Keratinocyte (primary cell): ENCODE data around the gene TOR4A. TPM values are rescaled to one million over a fixed set of nuclear protein-coding genes. Genes with fewer than 3 reads are reported as not detected.

ENCODE experiments used
- DNase-seq: peaks from one replicate; pipeline ENCODE4 v3.0.0-alpha.2; 2011; ENCODE audit warnings: low read depth, missing footprints, low spot score
- FAIRE-seq: peaks from 2 replicates; lab custom pipeline; 2011; peaks lifted over from hg19 to GRCh38; lab: Jason Lieb, UNC
- H2AFZ ChIP-seq: 2 replicates; pipeline ENCODE4 v1.6.0; 2012; ENCODE audit warnings: low read length, control low read depth, inconsistent platforms; ENCODE audit not compliant: control insufficient read depth
- H3K27ac ChIP-seq: 2 replicates; pipeline ENCODE4 v1.5.1; 2011; ENCODE audit warnings: low read length; ENCODE audit not compliant: control insufficient read depth, insufficient read depth
- H3K27me3 ChIP-seq: 3 replicates; pipeline ENCODE4 v1.6.0; 2011; ENCODE audit warnings: low read length; ENCODE audit not compliant: control insufficient read depth, insufficient read depth; ENCODE audit errors: extremely low read depth
- H3K36me3 ChIP-seq, 2 experiments: 2 replicates in 1 of 2; 3 replicates in 1 of 2; pipeline ENCODE4 v1.5.1; 2011; ENCODE audit warnings: low read length in 2 of 2, mild to moderate bottlenecking in 1 of 2; ENCODE audit not compliant: control insufficient read depth in 2 of 2, insufficient read depth in 2 of 2; ENCODE audit errors: extremely low read depth in 1 of 2
- H3K4me1 ChIP-seq: 3 replicates; pipeline ENCODE4 v1.5.1; 2011; ENCODE audit warnings: low read length; ENCODE audit not compliant: control insufficient read depth, insufficient read depth; ENCODE audit errors: extremely low read depth
- H3K4me2 ChIP-seq: 3 replicates; pipeline ENCODE4 v1.6.0; 2011; ENCODE audit warnings: low read depth, low read length; ENCODE audit not compliant: control insufficient read depth, insufficient read depth; ENCODE audit errors: extremely low read depth
- H3K4me3 ChIP-seq, 3 experiments: fragments of 200-600 bp in 1 of 3; sonication (generic) in 1 of 3; 2 replicates in 2 of 3; 3 replicates in 1 of 3; pipeline ENCODE4 v1.5.1; 2011 to 2016; ENCODE audit warnings: low read length in 3 of 3, mild to moderate bottlenecking in 3 of 3, control low read depth in 2 of 3, inconsistent platforms in 1 of 3, low read depth in 1 of 3, mixed read lengths in 1 of 3, mixed run types in 1 of 3, moderate library complexity in 1 of 3; ENCODE audit not compliant: control insufficient read depth in 2 of 3, insufficient read depth in 2 of 3; ENCODE audit errors: extremely low read depth in 1 of 3
- H3K79me2 ChIP-seq: 2 replicates; pipeline ENCODE4 v1.6.0; 2012; ENCODE audit warnings: low read length; ENCODE audit not compliant: control insufficient read depth, insufficient read depth
- H3K9ac ChIP-seq: 3 replicates; pipeline ENCODE4 v1.6.0; 2011; ENCODE audit warnings: low read length; ENCODE audit not compliant: control insufficient read depth, insufficient read depth; ENCODE audit errors: extremely low read depth
- H3K9me1 ChIP-seq: 3 replicates; pipeline ENCODE4 v1.6.0; 2011; ENCODE audit warnings: low read length; ENCODE audit not compliant: control insufficient read depth, insufficient read depth; ENCODE audit errors: extremely low read depth
- H3K9me3 ChIP-seq: 2 replicates; pipeline ENCODE4 v1.5.1; 2012; ENCODE audit warnings: low read depth, low read length; ENCODE audit not compliant: control insufficient read depth
- H4K20me1 ChIP-seq: 3 replicates; pipeline ENCODE4 v1.6.0; 2011; ENCODE audit warnings: low read length; ENCODE audit not compliant: control insufficient read depth, insufficient read depth; ENCODE audit errors: extremely low read depth
- CTCF ChIP-seq, 3 experiments: IDR thresholded peaks in 1 of 3; conservative IDR thresholded peaks in 1 of 3; optimal IDR thresholded peaks in 1 of 3; 2 replicates in 2 of 3; 3 replicates in 1 of 3; pipeline versions ENCODE3 to v1.5.1; 2011; ENCODE audit warnings: low read length in 3 of 3, mild to moderate bottlenecking in 3 of 3, moderate library complexity in 2 of 3, control low read depth in 1 of 3, inconsistent platforms in 1 of 3; ENCODE audit not compliant: insufficient read depth in 2 of 3; ENCODE audit errors: extremely low read depth in 1 of 3
- EZH2 ChIP-seq: IDR thresholded peaks from one replicate; pipeline ENCODE4 v1.6.1; 2012; ENCODE audit warnings: inconsistent platforms, mild to moderate bottlenecking, low read length, moderate library complexity
- dilution Hi-C: fragments of 300-500 bp; cut with MboI; formaldehyde crosslinking; loops from one replicate; pipeline ENCODE4 v1.7.0; 2020; ENCODE audit warnings: low sequenced_read_pairs; ENCODE audit not compliant: extremely low pct_ligation_motif_present
- polyA plus RNA-seq, 5 experiments: library from polyadenylated mRNA; depleted of rRNA in 3 of 5; stranded (reverse) in 3 of 5; stranded (forward) in 1 of 5; unstranded in 1 of 5; fragments of >200 nt; gene quantifications; 1 replicate in 1 of 5; 2 replicates in 3 of 5; 3 replicates in 1 of 5; pipeline versions ENCODE4 v1.2.1 to v1.2.3, GENCODE V29; 2011 to 2012; ENCODE audit warnings: missing spikeins in 2 of 5, low read depth in 1 of 5, low replicate concordance in 1 of 5

TOR4A gene
- polyA plus RNA-seq, 1 donor (not counting 4 experiments of a cell fraction or from before 2014, with no cell fraction given) = 5.8 TPM

GRCh38 chr9:137228506-137228967, 49.0 kb upstream of the TOR4A start:
- dilution Hi-C loops = no loop called here
- DNase-seq = no peak
- Histone ChIP-seq H3K27me3 (peaks cover 6% of the 10 kb centered on the region), H3K27ac (no peak overlapping the region), H3K79me2 (no peaks in the 10 kb centered on the region), H3K4me1 (peaks cover 33% of the 10 kb centered on the region), H3K4me2 (no peak overlapping the region), H4K20me1 (no peaks in the 10 kb centered on the region), H3K36me3 (no peaks in the 10 kb centered on the region), H3K9ac (no peak overlapping the region), H3K4me3 (no peak overlapping the region), H3K9me3 (no peaks in the 10 kb centered on the region), H3K9me1 (no peaks in the 10 kb centered on the region), H2AFZ (no peak overlapping the region)
- FAIRE-seq = no peak
- TF ChIP-seq EZH2 (no peak), CTCF (optimal IDR thresholded peaks at IDR 0.05 in 1 of 3, IDR thresholded peaks at IDR 0.05 in 1 of 3, conservative IDR thresholded peaks at IDR 0.05 in 1 of 3; ENCODE audit: extremely low read depth in 1 of 3, insufficient read depth in 2 of 3, low read length in 3 of 3) (no peak)

GRCh38 chr9:137228968-137229896, 48.3 kb upstream of the TOR4A start:
- dilution Hi-C loops = no loop called here
- Histone ChIP-seq H3K27me3 (peaks cover 9% of the 10 kb centered on the region), H2AFZ (no peak overlapping the region), H3K4me2 (no peak overlapping the region), H3K4me1 (peaks cover 29% of the 10 kb centered on the region), H3K9me1 (no peaks in the 10 kb centered on the region), H3K9me3 (no peaks in the 10 kb centered on the region), H3K79me2 (no peaks in the 10 kb centered on the region), H4K20me1 (no peaks in the 10 kb centered on the region), H3K36me3 (no peaks in the 10 kb centered on the region), H3K4me3 (no peak overlapping the region), H3K27ac (no peak overlapping the region), H3K9ac (no peak overlapping the region)
- FAIRE-seq (no peak), DNase-seq (no peak)
- TF ChIP-seq CTCF (optimal IDR thresholded peaks at IDR 0.05 in 1 of 3, IDR thresholded peaks at IDR 0.05 in 1 of 3, conservative IDR thresholded peaks at IDR 0.05 in 1 of 3; ENCODE audit: extremely low read depth in 1 of 3, insufficient read depth in 2 of 3, low read length in 3 of 3) (no peak), EZH2 (no peak)
